SK-N-SH treated with all-trans-retinoic acid at 6 μM for 48 hours (cell line): ENCODE results near the gene FMN1.

Source experiments
- BACH2 ChIP-seq: fragments of 250-450 bp; sonication (Bioruptor Pico); IDR thresholded peaks from 2 replicates; pipeline ENCODE4 v1.9.0; 2021; ENCODE audit warnings: mild to moderate bottlenecking, borderline replicate concordance
- ESRRG ChIP-seq: fragments of 250-450 bp; sonication (Bioruptor Pico); IDR thresholded peaks from 2 replicates; pipeline ENCODE4 v1.6.1; 2021; ENCODE audit warnings: mild to moderate bottlenecking
- ISL1 ChIP-seq: fragments of 250-450 bp; sonication (Bioruptor Pico); IDR thresholded peaks from 2 replicates; pipeline ENCODE4 v2.1.2; 2022; ENCODE audit warnings: mild to moderate bottlenecking, moderate library complexity
- OSR1 ChIP-seq: fragments of 250-450 bp; sonication (Bioruptor Pico); IDR thresholded peaks from 2 replicates; pipeline ENCODE4 v1.8.0; 2022; ENCODE audit warnings: moderate library complexity, mild to moderate bottlenecking, inconsistent platforms
- RARB ChIP-seq: fragments of 250-450 bp; sonication (Bioruptor Pico); IDR thresholded peaks from 2 replicates; pipeline ENCODE4 v1.8.0; 2021; ENCODE audit warnings: mild to moderate bottlenecking, moderate library complexity
- TCF4 ChIP-seq: fragments of 250-450 bp; sonication (Bioruptor Pico); IDR thresholded peaks from 2 replicates; pipeline ENCODE4 v1.8.0; 2021; ENCODE audit warnings: mild to moderate bottlenecking, moderate library complexity, borderline replicate concordance
- TOX ChIP-seq: fragments of 250-450 bp; sonication (Bioruptor Pico); IDR thresholded peaks from 2 replicates; pipeline ENCODE4 v1.8.0; 2021; ENCODE audit warnings: mild to moderate bottlenecking, moderate library complexity, borderline replicate concordance
- ZC3H10 ChIP-seq: fragments of 250-450 bp; sonication (Bioruptor Pico); IDR thresholded peaks from 2 replicates; pipeline ENCODE4 v1.5.1; 2021; ENCODE audit warnings: mild to moderate bottlenecking, moderate library complexity
- ZFP3 ChIP-seq: fragments of 250-450 bp; sonication (Bioruptor Pico); IDR thresholded peaks from 2 replicates; pipeline ENCODE4 v1.5.0; 2020; ENCODE audit warnings: mild to moderate bottlenecking, moderate library complexity
- ZFP30 ChIP-seq: fragments of 450-650 bp; formaldehyde crosslinking; IDR thresholded peaks from 2 replicates; pipeline ENCODE4 v1.5.0; 2022; ENCODE audit warnings: mild to moderate bottlenecking, moderate library complexity
- ZNF8 ChIP-seq: fragments of 450-650 bp; formaldehyde crosslinking; IDR thresholded peaks from 2 replicates; pipeline ENCODE4 v1.5.0; 2020; ENCODE audit warnings: mild to moderate bottlenecking, moderate library complexity
- TF ChIP-seq, protein P1 (sequence below): fragments of 250-450 bp; sonication (Bioruptor Pico); IDR thresholded peaks from 2 replicates; pipeline ENCODE4 v1.5.1; 2021; ENCODE audit warnings: mild to moderate bottlenecking, moderate library complexity

DNA sequence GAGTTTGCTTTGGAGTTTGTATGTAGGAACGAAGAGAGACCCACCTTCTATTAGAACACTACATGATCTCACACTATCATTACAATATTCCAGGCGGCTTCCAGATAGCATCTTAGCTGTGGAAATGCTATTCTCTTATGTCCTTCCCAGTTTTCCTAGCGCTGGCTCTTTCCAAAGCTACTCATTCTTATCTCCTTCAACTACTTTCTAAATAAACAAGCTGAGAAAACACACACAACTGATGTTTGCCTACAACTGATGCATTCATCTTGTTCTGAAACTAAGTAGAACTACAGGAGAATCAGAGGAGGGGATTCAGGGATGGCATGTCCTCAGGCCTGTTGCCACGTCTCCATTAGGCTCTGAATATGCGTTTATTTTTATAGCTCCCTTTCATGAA, 367.8 kb downstream of the FMN1 start:
- TF ChIP-seq TCF4 (CRISPR knock-in tag) (no peak), RARB (no peak), ZFP3 (CRISPR knock-in tag) (no peak), BACH2 (CRISPR knock-in tag) (no peak), TOX (CRISPR knock-in tag) (no peak), ESRRG (CRISPR knock-in tag) (no peak), OSR1 (CRISPR knock-in tag) (no peak), ZC3H10 (CRISPR knock-in tag) (no peak), ZFP30 (CRISPR knock-in tag) (no peak), ISL1 (CRISPR knock-in tag) (no peak), ZNF8 (CRISPR knock-in tag) (no peak)
- TF ChIP-seq, protein P1, sequence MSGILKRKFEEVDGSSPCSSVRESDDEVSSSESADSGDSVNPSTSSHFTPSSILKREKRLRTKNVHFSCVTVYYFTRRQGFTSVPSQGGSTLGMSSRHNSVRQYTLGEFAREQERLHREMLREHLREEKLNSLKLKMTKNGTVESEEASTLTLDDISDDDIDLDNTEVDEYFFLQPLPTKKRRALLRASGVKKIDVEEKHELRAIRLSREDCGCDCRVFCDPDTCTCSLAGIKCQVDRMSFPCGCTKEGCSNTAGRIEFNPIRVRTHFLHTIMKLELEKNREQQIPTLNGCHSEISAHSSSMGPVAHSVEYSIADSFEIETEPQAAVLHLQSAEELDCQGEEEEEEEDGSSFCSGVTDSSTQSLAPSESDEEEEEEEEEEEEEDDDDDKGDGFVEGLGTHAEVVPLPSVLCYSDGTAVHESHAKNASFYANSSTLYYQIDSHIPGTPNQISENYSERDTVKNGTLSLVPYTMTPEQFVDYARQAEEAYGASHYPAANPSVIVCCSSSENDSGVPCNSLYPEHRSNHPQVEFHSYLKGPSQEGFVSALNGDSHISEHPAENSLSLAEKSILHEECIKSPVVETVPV: no peak
